ELF-1 (cell line): ENCODE measurements around the gene SOX5.
A peak's percentile ranks its signal among the peaks of the same experiment; 100 is the strongest.

ENCODE experiments used
- DNase-seq: peaks from one replicate; pipeline ENCODE4 v3.0.0-alpha.2; 2016; ENCODE audit warnings: low read depth, low spot score

Gene SOX5

DNA sequence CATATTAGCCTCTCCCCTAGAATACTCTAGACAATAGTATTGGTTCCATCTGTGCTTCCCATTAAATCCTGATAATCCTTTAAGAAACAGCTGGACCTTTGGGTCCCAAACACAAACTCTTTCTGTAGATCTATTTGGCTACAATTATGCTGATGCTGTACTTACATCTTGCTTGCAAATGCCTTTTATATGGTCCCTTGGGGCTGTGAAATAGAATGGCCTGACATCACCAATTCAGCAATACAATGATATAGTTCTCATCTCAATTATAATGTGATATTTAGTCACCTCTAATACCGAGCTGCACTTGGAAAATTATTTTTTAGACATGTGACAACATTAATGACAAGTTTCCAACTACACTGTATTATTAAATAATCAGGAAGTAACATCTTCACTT lies 261.5 kb downstream of the SOX5 start:
- DNase-seq, result no peak

DNA sequence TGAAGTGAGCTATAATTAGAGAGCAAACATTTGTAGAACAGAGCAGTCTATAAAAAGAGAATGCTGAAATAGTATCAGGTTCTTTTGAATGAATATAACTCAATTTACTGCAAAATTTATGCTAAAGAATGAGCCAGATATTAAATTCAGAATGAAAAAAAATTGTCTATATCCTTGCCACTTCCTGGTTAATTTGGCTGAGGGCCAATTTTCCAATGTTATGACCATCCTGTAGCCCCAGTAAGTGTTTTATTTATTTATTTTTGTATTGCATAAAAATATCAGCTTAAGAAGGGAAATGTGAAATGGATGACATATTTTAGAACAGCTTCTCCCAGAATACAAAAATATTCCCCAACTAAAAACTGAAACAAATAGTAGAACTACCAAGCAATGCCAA lies 263.4 kb downstream of the SOX5 start:
- no peak for DNase-seq

DNA sequence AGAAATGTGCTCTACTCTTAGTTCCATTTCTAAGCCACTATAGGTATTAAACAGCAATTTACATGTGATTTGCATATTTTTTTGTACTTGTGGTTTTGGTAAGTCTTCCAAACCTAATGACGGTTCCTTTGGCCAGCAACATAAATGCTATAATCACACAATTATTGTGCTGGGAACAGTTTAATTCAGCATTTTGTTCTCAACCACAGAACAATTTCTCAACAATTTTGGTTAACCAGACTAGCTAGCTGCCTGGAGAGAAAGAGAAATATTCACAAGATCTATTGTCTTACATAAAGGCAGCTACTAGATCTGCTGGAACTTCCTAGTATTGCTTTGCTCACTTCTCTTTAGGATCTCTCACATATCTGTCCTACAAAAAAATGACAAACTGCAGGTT lies 265.3 kb downstream of the SOX5 start:
- no peak for DNase-seq

DNA sequence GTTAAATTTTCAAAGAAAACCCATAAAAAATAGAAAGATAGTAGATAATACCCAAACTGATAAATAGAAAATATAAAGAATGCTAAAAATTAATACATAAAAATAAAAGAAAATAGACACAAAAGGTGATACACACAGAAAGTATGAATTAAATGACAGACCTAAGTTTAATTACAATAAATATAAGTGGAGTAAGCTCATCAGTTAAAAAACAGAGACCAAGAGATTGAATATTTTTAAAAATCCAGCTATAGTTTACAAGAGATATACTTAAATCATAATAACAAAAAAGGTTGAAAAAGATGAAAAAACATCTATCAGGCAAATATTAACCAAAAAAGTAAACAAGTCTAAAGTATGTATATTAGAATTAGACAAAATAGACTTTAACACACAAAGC lies 268.2 kb downstream of the SOX5 start:
- no peak for DNase-seq

DNA sequence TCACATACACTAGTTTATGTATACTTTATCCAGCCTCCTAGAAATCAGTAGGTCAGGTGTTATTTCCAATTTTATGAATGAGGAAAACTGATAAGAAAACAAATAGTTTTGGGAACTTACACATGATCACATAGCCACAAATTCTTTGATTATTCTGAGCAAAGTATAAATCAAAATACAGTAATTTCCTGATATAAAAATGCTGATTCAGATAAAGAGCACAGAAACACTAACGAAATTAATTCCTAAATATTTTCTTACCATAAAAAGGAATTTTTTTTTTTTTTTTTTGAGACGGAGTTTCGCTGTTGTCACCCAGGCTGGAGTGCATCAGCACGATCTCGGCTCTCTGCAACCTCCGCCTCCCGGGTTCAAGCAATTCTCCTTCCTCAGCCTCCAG lies 275.4 kb downstream of the SOX5 start:
- no peak for DNase-seq

DNA sequence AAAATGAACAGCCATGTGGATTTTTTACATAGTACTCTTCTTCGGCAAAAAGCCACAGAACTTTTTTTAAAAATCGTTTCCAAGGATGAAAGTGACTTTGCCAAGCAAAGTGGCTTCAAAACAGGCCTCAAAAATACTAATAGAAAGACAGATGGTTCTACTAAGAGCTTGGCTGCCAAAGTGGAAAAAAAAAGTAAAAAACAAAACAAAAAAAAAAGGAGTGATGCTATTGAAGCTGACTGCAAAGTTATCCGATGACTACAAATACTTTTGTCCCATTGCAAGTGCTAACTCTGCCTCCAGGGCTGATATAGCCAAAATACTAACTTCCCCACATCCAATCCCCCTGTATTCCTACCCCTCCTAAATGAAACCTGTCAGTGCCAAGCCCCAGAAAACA lies 277.6 kb downstream of the SOX5 start:
- no peak for DNase-seq

DNA sequence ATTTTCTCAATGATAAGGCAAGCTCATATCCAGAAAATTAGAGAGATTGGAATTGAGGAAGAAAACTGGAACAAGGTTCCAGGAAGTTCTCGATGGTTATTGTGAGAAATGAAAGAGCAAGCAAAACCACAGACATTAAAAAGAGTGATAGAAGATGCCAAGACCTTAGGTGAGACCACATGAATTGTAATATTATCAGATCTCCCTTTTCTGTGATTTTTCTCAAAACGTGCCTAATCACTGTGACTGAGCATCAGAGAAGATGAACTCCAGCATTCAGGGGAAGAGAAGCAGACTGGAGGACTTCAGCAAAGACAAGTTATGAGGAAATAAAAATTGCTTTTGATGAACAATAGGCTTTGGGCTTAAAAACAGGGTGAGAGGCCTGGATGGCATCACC lies 278.8 kb downstream of the SOX5 start:
- no peak for DNase-seq

DNA sequence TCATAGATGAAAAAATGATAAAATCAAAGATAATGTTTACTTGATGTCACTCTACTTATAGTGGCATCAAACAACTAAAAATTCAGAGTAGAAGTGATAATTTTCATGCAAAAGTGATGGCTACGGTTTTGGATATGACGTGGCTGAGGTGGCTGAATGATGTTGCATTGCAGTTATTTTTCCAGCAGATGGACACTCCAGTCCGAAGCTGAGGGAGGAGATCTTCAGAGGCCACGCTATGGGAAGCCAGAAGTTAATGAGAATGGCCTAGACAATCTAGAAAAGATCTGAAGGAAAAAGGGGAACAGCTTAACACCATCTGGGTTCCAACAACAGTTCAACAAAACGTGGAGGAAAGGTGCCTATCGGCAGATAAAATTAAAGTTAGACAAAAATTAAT lies 279.8 kb downstream of the SOX5 start:
- no peak for DNase-seq

- no peak for DNase-seq
These were observed 282.6 kb downstream of the SOX5 start for GRCh38 chr12:23666866-23667265.

GRCh38 chr12:23662966-23663365 lies 286.5 kb downstream of the SOX5 start:
- DNase-seq, result no peak

DNA sequence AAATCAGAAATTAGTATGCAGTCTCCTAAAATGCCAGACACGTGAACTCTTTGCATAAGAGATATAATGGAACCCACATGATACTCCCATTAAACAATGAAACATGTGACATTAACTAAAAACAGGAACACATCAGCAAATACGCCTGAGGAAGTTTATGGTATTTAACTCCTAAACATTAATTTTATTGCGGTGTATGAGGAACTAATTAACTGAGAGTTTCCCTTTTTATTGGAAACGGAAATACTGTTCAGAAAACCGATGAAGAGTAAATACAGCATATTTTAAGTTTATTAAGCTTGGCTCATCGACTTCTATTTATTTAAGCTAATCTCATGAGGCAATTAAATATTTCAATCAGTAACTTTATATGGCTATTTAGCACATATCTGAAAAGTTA lies 290.3 kb downstream of the SOX5 start:
- DNase-seq, result no peak

DNA sequence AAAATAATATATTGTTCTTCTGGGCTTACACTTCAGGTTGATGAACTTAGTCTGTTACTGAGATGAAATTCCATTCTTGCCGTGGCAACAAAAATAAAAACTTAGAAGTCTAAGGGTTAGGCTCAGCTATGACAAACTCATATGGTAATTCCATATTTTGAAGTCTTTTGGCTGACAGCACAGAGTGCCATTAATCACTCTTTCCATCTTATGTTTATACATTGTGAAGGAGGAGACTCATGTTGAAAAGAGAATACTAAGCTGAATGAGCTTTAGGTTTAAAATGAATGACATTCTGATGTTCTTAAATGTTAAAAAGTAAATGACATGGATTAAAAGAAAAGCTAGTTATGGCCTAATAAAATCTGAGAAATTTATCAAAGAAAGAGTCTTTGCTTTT lies 291.9 kb downstream of the SOX5 start:
- DNase-seq, result no peak

DNA sequence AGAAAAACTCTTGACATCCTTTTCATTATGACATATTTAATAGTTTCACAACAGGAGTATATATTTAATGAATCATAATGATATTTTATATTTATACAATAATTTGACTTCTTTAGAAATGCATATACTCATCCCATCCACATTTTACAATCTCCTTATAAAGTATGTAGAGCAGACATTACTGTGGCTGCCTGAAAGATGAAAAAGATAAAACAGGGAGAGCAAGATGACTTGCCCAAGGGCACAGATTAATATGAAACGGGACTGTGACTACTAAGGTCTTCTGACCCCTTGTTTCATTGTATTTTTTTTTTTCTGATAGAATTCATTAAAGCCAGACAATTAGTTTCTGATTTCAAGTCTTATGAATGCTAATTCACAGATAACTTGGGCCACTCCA lies 293.6 kb downstream of the SOX5 start:
- DNase-seq, result no peak

DNA sequence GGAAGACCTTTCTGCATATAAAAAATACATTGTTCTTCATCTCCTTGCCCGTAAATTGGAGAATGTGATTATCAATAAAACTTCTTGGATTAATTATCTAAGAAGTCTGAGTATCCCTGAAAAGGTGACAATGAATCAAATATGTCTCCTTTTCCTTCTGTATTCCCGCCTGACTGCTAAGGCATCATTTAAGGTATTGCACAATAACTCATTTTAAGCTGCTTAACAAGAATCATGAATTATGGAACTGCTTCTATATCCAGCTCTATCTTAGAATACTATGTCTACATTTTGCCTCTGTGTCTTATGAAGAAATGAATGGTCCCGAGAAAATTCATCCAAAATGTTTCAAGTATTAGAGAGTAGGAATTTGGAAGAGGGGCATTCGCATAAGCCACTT lies 294.4 kb downstream of the SOX5 start:
- no peak for DNase-seq

GRCh38 chr12:23648546-23648945 lies 300.9 kb downstream of the SOX5 start:
- no peak for DNase-seq

- DNase-seq, result peak; percentile 12
These were observed 308.7 kb downstream of the SOX5 start for GRCh38 chr12:23640754-23641153.

DNA sequence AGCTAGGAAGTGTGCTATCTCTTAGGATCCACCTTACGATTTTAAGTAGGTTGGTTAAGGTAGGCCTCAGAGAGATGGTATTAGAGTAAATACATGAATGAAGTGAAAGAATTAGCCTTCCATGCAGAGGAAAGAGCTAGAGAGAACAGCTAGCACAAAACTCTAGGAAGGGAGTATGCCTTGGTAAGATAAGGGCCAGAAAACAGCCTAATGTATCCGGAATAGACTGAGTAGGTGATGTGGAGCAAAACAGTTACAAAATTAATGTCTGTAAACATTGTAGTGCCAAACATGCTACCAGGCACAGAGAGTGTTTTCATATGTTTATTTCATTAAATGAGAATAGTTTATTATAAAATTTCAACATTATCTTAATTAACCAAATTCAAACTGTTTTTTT lies 315.1 kb downstream of the SOX5 start:
- no peak for DNase-seq

DNA sequence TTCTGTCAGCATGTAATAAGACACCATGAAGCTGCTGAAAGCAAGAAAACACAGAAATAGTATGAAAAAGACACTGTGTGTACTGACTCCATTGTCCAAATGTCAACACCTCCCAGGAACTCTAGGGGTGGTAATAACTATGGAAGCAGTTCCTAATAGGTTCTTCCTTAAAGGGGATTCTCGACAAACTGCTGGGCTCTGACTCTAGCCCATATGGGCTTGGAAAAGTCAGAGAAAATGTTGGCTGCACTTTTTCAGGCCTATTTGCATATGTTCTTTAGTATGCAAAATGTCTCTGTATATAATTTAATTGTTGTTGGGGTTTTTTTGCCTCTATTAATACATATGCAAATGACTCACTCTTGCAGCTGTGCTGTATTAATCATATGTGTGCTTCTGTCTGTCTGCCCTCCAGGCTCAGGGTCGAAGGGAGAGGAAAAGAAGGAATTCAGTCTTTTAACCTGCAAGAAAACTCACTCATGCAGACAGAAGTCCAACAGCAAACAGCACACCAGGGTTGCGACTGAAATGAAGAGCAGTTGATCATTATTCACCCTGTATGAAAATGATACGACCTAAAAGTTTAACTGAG lies 317.6 kb downstream of the SOX5 start:
- DNase-seq, result peak; percentile 3

- no peak for DNase-seq
These were observed 318.9 kb downstream of the SOX5 start for GRCh38 chr12:23630524-23630923.

DNA sequence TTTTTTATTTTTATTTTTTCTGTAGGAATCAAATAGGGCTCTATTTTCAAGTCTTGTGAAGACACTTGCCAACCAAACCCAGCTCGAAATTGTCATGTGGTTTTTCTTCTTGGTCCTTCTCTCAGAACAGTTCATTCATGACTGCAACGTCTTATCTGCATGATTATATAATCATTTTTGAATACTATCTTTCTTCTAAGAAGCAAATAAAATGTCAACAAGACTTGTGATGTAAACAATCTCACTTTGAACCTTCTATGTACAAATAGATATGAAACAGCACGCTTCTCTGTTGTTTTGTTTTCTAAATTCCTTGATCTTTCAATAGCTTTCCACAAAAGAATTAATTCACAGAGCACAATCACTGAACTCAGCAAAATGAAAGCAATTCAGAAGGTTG lies 320.7 kb downstream of the SOX5 start:
- DNase-seq, result no peak

DNA sequence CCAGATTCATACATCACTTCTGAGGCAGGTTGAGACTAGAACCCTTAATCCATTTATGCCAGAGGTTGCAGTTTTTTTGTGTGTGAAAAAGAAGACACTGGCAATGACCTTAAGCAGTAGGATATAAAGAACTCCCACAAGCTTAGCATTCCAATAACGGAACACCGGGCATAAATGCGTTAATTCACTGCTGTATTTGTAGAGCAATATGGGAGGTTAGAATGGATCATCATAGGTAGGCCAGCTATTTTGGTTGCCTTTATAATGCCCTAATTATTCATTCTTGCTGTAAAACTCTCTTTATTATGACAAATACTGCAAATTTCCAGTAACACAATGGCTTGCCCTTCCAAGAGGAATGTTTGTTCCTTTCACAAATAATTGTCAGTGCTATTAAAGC lies 322.7 kb downstream of the SOX5 start:
- DNase-seq, result no peak

GRCh38 chr12:23621900-23622299 lies 327.6 kb downstream of the SOX5 start:
- DNase-seq, result peak; percentile 7

- no peak for DNase-seq
These were observed 330.8 kb downstream of the SOX5 start for GRCh38 chr12:23618718-23619117.

- DNase-seq, result no peak
These were observed 331.7 kb downstream of the SOX5 start for GRCh38 chr12:23617749-23618148.

- no peak for DNase-seq
These were observed 335.2 kb downstream of the SOX5 start for GRCh38 chr12:23614280-23614679.
